Panc1 (cell line): ENCODE measurements around the gene FAM229A. TPM values are rescaled to one million over a fixed set of nuclear protein-coding genes. Genes with fewer than 3 reads are reported as not detected.

Experiments used
- ATAC-seq: fragments of 200-7000 bp; cut with Tn5 transposase; 2 replicates; pipeline ENCODE4 v1.9.1; 2020; ENCODE audit warnings: mild to moderate bottlenecking, moderate library complexity
- BruUV-seq: library from RNA; stranded (reverse); fragments of 400-500 nt; replicated peaks from 2 replicates; lab custom pipeline; 2021; lab: Mats Ljungman, UMichigan
- CTCF ChIA-PET: fragments of 300-600 bp; sonication (Branson Sonifier 250); formaldehyde crosslinking; loops from one replicate; lab custom pipeline; 2022; ENCODE audit warnings: antibody characterized with exemption; lab: Charles Lee
- POLR2A ChIA-PET: fragments of 300-600 bp; sonication (Branson Sonifier 250); formaldehyde crosslinking; loops from one replicate; lab custom pipeline; 2022; ENCODE audit warnings: antibody characterized with exemption; lab: Charles Lee
- DNase-seq: peaks from one replicate; pipeline ENCODE4 v3.0.0-alpha.2; 2010; ENCODE audit warnings: low read depth, low spot score
- H3K27ac ChIP-seq: 2 replicates; pipeline ENCODE4 v1.5.1; 2011; ENCODE audit warnings: mild to moderate bottlenecking, low read length, inconsistent platforms
- H3K27me3 ChIP-seq: fragments of 200-500 bp; sonication (Bioruptor generic); 2 replicates; pipeline ENCODE4 v1.6.0; 2014; ENCODE audit warnings: low read length, inconsistent platforms; ENCODE audit not compliant: control insufficient read depth, insufficient read depth
- H3K36me3 ChIP-seq: fragments of 200-500 bp; sonication (Bioruptor generic); 2 replicates; pipeline ENCODE4 v1.5.1; 2014; ENCODE audit warnings: inconsistent platforms, mild to moderate bottlenecking, low read length, moderate library complexity; ENCODE audit not compliant: control insufficient read depth, insufficient read depth
- H3K4me1 ChIP-seq: 2 replicates; pipeline ENCODE4 v1.5.1; 2011; ENCODE audit warnings: inconsistent platforms, mild to moderate bottlenecking, low read length, moderate library complexity; ENCODE audit not compliant: control insufficient read depth, insufficient read depth
- H3K4me3 ChIP-seq, 2 experiments: 2 replicates each; pipeline ENCODE4 v1.5.1; 2011 to 2012; ENCODE audit warnings: low read depth in 2 of 2, low read length in 2 of 2, mild to moderate bottlenecking in 2 of 2, inconsistent platforms in 1 of 2, moderate library complexity in 1 of 2
- H3K9me3 ChIP-seq: fragments of 200-500 bp; sonication (Bioruptor generic); 2 replicates; pipeline ENCODE4 v1.5.1; 2014; ENCODE audit warnings: low read depth, mild to moderate bottlenecking, inconsistent platforms, low read length, moderate library complexity; ENCODE audit not compliant: control insufficient read depth, insufficient read depth
- POLR2AphosphoS5 ChIP-seq: IDR thresholded peaks from 2 replicates; pipeline ENCODE4 v1.6.1; 2012; ENCODE audit warnings: mild to moderate bottlenecking, low read depth, low read length, moderate library complexity
- SIN3A ChIP-seq: IDR thresholded peaks from 2 replicates; pipeline ENCODE4 v1.6.1; 2012; ENCODE audit warnings: low read depth, mild to moderate bottlenecking, low read length, moderate library complexity, borderline replicate concordance; ENCODE audit not compliant: insufficient read depth
- TCF7L2 ChIP-seq: IDR thresholded peaks from 2 replicates; pipeline ENCODE4 v1.6.1; 2011; ENCODE audit warnings: mild to moderate bottlenecking, low read depth, low read length, inconsistent platforms
- in situ Hi-C: cut with HindIII; loops from 2 replicates; pipeline ENCODE4 v1.10.0; 2016; ENCODE audit warnings: low sequenced_read_pairs, low pct_unique_long_range_greater_than_20kb
- intact Hi-C: fragments of 100-400 bp; cut with micrococcal nuclease; formaldehyde crosslinking; loops from one replicate; pipeline ENCODE4 v1.10.0; 2022; ENCODE audit not compliant: unreplicated experiment
- total RNA-seq: library from RNA; stranded (reverse); gene quantifications from one replicate; pipeline ENCODE4 v1.2.1, GENCODE V29; 2021; ENCODE audit not compliant: unreplicated experiment
- TF ChIP-seq, protein P1 (sequence below), 2 experiments: IDR thresholded peaks; 2 replicates each; pipeline ENCODE4 v1.6.1; 2011 to 2012; ENCODE audit warnings: low read depth in 2 of 2, control low read depth in 1 of 2, low read length in 1 of 2, mild to moderate bottlenecking in 1 of 2, moderate library complexity in 1 of 2; ENCODE audit not compliant: insufficient read depth in 1 of 2
- TF ChIP-seq, protein P2 (sequence below): fragments of 450-650 bp; IDR thresholded peaks from 2 replicates; pipeline ENCODE4 v1.5.1; 2017; ENCODE audit warnings: mild to moderate bottlenecking

FAM229A gene
- total RNA-seq, 1 experiment from 2014 or later = 6.7 TPM

DNA sequence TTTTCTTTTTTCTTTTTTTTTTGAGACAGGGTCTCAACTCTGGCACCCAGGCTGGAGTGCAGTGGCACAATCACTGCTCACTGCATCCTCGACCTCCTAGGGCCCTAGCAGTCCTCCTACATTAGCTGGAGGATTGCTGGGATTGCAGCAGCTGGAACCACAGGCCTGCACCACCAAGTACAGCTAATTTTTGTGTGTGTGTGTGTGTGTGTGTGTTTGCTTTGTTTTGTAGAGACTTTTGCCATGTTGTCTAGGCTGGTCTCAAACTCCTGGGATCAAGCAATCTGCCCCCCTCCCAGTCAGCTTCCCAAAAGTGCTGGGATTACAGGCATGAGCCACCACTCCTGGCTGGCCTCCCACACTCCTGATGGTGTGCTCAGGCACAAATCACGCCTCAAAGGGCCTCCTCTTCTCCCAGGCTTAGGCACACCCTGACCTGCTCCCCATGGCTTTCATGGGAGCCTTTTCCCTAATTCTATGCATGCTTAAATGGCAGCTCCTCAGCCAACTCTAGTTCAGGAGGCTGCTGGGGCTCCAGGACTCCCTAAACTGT lies 9.4 kb downstream of the FAM229A start:
- no peak for TF ChIP-seq SIN3A
- TF ChIP-seq, protein P1, sequence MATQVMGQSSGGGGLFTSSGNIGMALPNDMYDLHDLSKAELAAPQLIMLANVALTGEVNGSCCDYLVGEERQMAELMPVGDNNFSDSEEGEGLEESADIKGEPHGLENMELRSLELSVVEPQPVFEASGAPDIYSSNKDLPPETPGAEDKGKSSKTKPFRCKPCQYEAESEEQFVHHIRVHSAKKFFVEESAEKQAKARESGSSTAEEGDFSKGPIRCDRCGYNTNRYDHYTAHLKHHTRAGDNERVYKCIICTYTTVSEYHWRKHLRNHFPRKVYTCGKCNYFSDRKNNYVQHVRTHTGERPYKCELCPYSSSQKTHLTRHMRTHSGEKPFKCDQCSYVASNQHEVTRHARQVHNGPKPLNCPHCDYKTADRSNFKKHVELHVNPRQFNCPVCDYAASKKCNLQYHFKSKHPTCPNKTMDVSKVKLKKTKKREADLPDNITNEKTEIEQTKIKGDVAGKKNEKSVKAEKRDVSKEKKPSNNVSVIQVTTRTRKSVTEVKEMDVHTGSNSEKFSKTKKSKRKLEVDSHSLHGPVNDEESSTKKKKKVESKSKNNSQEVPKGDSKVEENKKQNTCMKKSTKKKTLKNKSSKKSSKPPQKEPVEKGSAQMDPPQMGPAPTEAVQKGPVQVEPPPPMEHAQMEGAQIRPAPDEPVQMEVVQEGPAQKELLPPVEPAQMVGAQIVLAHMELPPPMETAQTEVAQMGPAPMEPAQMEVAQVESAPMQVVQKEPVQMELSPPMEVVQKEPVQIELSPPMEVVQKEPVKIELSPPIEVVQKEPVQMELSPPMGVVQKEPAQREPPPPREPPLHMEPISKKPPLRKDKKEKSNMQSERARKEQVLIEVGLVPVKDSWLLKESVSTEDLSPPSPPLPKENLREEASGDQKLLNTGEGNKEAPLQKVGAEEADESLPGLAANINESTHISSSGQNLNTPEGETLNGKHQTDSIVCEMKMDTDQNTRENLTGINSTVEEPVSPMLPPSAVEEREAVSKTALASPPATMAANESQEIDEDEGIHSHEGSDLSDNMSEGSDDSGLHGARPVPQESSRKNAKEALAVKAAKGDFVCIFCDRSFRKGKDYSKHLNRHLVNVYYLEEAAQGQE (IDR thresholded peaks at IDR 0.05; ENCODE audit: insufficient read depth in 1 of 2, low read depth in 2 of 2, low read length in 1 of 2) = no peak
- TF ChIP-seq, protein P2, sequence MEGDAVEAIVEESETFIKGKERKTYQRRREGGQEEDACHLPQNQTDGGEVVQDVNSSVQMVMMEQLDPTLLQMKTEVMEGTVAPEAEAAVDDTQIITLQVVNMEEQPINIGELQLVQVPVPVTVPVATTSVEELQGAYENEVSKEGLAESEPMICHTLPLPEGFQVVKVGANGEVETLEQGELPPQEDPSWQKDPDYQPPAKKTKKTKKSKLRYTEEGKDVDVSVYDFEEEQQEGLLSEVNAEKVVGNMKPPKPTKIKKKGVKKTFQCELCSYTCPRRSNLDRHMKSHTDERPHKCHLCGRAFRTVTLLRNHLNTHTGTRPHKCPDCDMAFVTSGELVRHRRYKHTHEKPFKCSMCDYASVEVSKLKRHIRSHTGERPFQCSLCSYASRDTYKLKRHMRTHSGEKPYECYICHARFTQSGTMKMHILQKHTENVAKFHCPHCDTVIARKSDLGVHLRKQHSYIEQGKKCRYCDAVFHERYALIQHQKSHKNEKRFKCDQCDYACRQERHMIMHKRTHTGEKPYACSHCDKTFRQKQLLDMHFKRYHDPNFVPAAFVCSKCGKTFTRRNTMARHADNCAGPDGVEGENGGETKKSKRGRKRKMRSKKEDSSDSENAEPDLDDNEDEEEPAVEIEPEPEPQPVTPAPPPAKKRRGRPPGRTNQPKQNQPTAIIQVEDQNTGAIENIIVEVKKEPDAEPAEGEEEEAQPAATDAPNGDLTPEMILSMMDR = no peak
- no peak for TF ChIP-seq POLR2AphosphoS5
- no peak for TF ChIP-seq TCF7L2
- ChIA-PET CTCF (interaction anchor here (0.6 kb wide), 1 partner anchor 61 kb away, joined by 4 read pairs; the partner anchor contains the start of gene HDAC1), POLR2A (interaction anchor here (0.6 to 0.7 kb wide), 2 partner anchors 17 to 119 kb away, joined by 3 to 5 read pairs; partner anchors contain the start of gene MARCKSL1)
- peaks cover 9% of the 10 kb centered on the region; the same call in 1 of the 2 replicates for H3K4me1 ChIP-seq
- H3K4me3 ChIP-seq = no peak overlapping the region
- in situ Hi-C loops = no loop called here
- ATAC-seq (no peak), DNase-seq (no peak)
- no peaks in the 10 kb centered on the region for H3K36me3 ChIP-seq
- no TSS peak for BruUV-seq
- H3K27ac ChIP-seq = no peak overlapping the region
- intact Hi-C loops = no loop called here
- no peaks in the 10 kb centered on the region for H3K27me3 ChIP-seq
- no peaks in the 10 kb centered on the region for H3K9me3 ChIP-seq

DNA sequence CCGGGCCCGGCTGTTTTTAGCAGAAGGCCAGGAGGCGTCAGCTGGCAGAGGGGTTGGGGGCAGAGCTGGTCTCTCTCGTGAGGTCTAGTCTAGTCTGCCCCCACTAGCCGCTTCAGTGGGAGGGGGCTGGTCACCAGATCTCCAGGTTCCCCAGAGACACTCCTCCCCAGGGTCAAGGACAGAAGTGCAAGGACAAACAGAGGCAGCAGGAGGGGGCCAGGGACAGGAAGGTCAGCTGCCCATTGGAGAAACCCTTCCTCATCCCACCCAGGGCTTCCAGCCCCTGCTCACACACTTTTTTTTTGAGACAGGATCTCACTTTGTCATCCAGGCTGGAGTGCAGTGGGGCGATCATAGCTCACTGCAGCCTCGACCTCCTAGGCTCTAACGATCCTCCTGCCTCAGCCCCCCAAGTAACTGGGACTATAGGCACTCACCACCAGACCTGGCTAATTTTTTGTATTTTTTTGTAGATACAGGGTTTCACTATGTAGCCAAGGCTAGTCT lies 10.0 kb downstream of the FAM229A start:
- POLR2A ChIA-PET = interaction anchor here (0.6 to 0.7 kb wide), 3 partner anchors 9 to 152 kb away, joined by 3 to 5 read pairs (median 3); partner anchors contain the start of gene MARCKSL1
- in situ Hi-C loops (no loop called here), intact Hi-C loops (no loop called here)
- Histone ChIP-seq H3K9me3 (no peaks in the 10 kb centered on the region), H3K4me3 (peak overlapping the region; percentile 62 to 64), H3K36me3 (no peaks in the 10 kb centered on the region), H3K27me3 (no peaks in the 10 kb centered on the region), H3K4me1 (peaks cover 9% of the 10 kb centered on the region; the same call in 1 of the 2 replicates), H3K27ac (peak overlapping the region; percentile 81)
- no peak for ATAC-seq
- TF ChIP-seq SIN3A = no peak
- no peak for TF ChIP-seq TCF7L2
- TF ChIP-seq, protein P2 = no peak
- TF ChIP-seq, protein P1 (IDR thresholded peaks at IDR 0.05; ENCODE audit: insufficient read depth in 1 of 2, low read depth in 2 of 2, low read length in 1 of 2) = no peak
- no peak for TF ChIP-seq POLR2AphosphoS5
- DNase-seq = no peak
- no TSS peak for BruUV-seq
- CTCF ChIA-PET = interaction anchor here (0.6 kb wide), 1 partner anchor 60 kb away, joined by 4 read pairs; the partner anchor contains the start of gene HDAC1
